ENCODE results near the gene TFIP11. TPM values are rescaled to one million over a fixed set of nuclear protein-coding genes. Genes with fewer than 3 reads are reported as not detected.

TFIP11 gene
- total and polyA plus RNA-seq, 2 donors (not counting 1 experiment from before 2014, with no cell fraction given) = 33.5 to 82.8 TPM

DNA sequence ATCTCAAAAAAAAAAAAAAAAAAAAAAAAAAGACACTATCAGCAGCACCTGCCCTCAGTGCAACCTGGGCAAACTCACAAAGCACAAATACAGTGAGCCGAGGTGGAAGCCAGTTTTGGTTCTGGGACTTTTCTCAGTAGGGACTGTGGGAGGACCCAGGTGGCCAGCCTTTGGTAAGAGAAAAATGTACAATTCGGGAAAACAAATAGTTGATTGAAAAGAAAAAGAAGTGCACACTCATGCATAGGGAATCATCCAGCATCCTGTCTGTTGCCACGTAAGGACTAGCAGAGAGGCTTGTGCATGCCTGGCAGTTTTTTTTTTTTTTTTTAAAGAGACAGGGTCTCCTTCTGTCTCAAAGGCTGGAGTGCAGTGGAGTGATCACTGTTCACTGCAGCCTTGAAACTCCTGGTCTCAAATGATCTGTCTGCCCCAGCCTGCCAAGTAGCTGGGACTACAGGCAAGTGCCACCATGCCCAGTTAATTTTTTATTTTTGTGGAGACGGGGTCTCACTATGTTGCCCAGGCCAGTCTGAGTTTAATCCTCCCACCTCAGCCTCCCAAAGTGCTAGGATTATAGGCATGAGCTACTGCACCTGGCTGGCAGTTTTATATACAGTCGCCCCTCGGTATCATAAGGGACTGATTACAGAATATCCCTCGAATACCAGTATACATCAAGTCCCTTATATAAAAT, 40.9 kb upstream of the TFIP11 start:
- intact Hi-C loops (cut with micrococcal nuclease) = no loop called here
- Histone ChIP-seq H3K9me3 (ENCODE audit: control extremely low read depth in 1 of 3, control insufficient read depth in 2 of 3, insufficient read depth in 1 of 3, low read length in 2 of 3) (no peaks in the 10 kb centered on the region), H3K36me3 (replicated peaks in 1 of 2; ENCODE audit: control extremely low read depth in 1 of 2, control insufficient read depth in 1 of 2, extremely low read depth in 1 of 2, insufficient read depth in 2 of 2, low read length in 1 of 2) (peaks cover 1 to 4% of the 10 kb centered on the region in 2 experiments), H3K79me2 (ENCODE audit: control insufficient read depth, insufficient read depth, low read length) (peaks cover 71% of the 10 kb centered on the region), H3K27me3 (replicated peaks in 1 of 4; ENCODE audit: control extremely low read depth in 1 of 4, control insufficient read depth in 3 of 4, insufficient read depth in 4 of 4, low read length in 3 of 4) (no peaks in the 10 kb centered on the region), H3K4me2 (replicated peaks; ENCODE audit: low read depth, low read length, poor library complexity, severe bottlenecking) (no peak overlapping the region), H2AFZ (ENCODE audit: insufficient read depth, low read depth, low read length, poor library complexity, severe bottlenecking) (no peak overlapping the region), H3K4me3 (ENCODE audit: control extremely low read depth in 1 of 5, extremely low read depth in 1 of 5, insufficient read depth in 1 of 5, low read depth in 2 of 5, low read length in 4 of 5) (no peak overlapping the region), H3K9ac (ENCODE audit: low read length) (no peak overlapping the region), H3K27ac (ENCODE audit: low read length in 2 of 2) (no peak overlapping the region), H4K20me1 (ENCODE audit: control insufficient read depth, insufficient read depth, low read length, poor library complexity, severe bottlenecking) (no peaks in the 10 kb centered on the region), H3K4me1 (ENCODE audit: control insufficient read depth in 2 of 2, insufficient read depth in 2 of 2, low read length in 2 of 2) (no peaks in the 10 kb centered on the region)
- 53% methylated on average over 3 of the region's 7 CpGs for WGBS (ENCODE audit: insufficient coverage)
- ATAC-seq (ENCODE audit: low read depth) (no peak), DNase-seq (no peak)
- H3K4me1 Mint-ChIP-seq = peaks cover 12% of the 10 kb centered on the region
- H3K9me3 Mint-ChIP-seq (ENCODE audit: insufficient read depth) = no peaks in the 10 kb centered on the region
- CTCF ChIA-PET = no interaction called here
- no peak for TF ChIP-seq EZH2 (IDR thresholded peaks at IDR 0.05; ENCODE audit: borderline replicate concordance, insufficient read depth, low read depth, low read length, poor library complexity, severe bottlenecking)
- TF ChIP-seq, protein P1, sequence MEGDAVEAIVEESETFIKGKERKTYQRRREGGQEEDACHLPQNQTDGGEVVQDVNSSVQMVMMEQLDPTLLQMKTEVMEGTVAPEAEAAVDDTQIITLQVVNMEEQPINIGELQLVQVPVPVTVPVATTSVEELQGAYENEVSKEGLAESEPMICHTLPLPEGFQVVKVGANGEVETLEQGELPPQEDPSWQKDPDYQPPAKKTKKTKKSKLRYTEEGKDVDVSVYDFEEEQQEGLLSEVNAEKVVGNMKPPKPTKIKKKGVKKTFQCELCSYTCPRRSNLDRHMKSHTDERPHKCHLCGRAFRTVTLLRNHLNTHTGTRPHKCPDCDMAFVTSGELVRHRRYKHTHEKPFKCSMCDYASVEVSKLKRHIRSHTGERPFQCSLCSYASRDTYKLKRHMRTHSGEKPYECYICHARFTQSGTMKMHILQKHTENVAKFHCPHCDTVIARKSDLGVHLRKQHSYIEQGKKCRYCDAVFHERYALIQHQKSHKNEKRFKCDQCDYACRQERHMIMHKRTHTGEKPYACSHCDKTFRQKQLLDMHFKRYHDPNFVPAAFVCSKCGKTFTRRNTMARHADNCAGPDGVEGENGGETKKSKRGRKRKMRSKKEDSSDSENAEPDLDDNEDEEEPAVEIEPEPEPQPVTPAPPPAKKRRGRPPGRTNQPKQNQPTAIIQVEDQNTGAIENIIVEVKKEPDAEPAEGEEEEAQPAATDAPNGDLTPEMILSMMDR (IDR thresholded peaks at IDR 0.05) = no peak
- H3K27me3 Mint-ChIP-seq = no peaks in the 10 kb centered on the region
- H3K4me3 Mint-ChIP-seq = no peak overlapping the region
- no peak overlapping the region for H3K27ac Mint-ChIP-seq
- POLR2A ChIA-PET = no interaction called here

- no peak for TF ChIP-seq EZH2 (IDR thresholded peaks at IDR 0.05; ENCODE audit: borderline replicate concordance, insufficient read depth, low read depth, low read length, poor library complexity, severe bottlenecking)
- TF ChIP-seq, protein P1 (IDR thresholded peaks at IDR 0.05) = no peak
- intact Hi-C loops (cut with micrococcal nuclease) = no loop called here
- no peaks in the 10 kb centered on the region for H3K27me3 Mint-ChIP-seq
- DNase-seq = no peak
- Histone ChIP-seq H3K36me3 (replicated peaks in 1 of 2; ENCODE audit: control extremely low read depth in 1 of 2, control insufficient read depth in 1 of 2, extremely low read depth in 1 of 2, insufficient read depth in 2 of 2, low read length in 1 of 2) (peaks cover 1 to 4% of the 10 kb centered on the region in 2 experiments), H3K4me1 (ENCODE audit: control insufficient read depth in 2 of 2, insufficient read depth in 2 of 2, low read length in 2 of 2) (no peaks in the 10 kb centered on the region), H4K20me1 (ENCODE audit: control insufficient read depth, insufficient read depth, low read length, poor library complexity, severe bottlenecking) (no peaks in the 10 kb centered on the region), H2AFZ (ENCODE audit: insufficient read depth, low read depth, low read length, poor library complexity, severe bottlenecking) (no peak overlapping the region), H3K27ac (ENCODE audit: low read length in 2 of 2) (no peak overlapping the region), H3K79me2 (ENCODE audit: control insufficient read depth, insufficient read depth, low read length) (peaks cover 72% of the 10 kb centered on the region), H3K9me3 (ENCODE audit: control extremely low read depth in 1 of 3, control insufficient read depth in 2 of 3, insufficient read depth in 1 of 3, low read length in 2 of 3) (no peaks in the 10 kb centered on the region), H3K9ac (ENCODE audit: low read length) (no peak overlapping the region), H3K4me2 (replicated peaks; ENCODE audit: low read depth, low read length, poor library complexity, severe bottlenecking) (no peak overlapping the region), H3K4me3 (ENCODE audit: control extremely low read depth in 1 of 5, extremely low read depth in 1 of 5, insufficient read depth in 1 of 5, low read depth in 2 of 5, low read length in 4 of 5) (no peak overlapping the region), H3K27me3 (replicated peaks in 1 of 4; ENCODE audit: control extremely low read depth in 1 of 4, control insufficient read depth in 3 of 4, insufficient read depth in 4 of 4, low read length in 3 of 4) (no peaks in the 10 kb centered on the region)
- WGBS (ENCODE audit: insufficient coverage) = 84% methylated on average over 9 of the region's 10 CpGs
- no peak overlapping the region for H3K4me3 Mint-ChIP-seq
- ATAC-seq (ENCODE audit: low read depth) = no peak
- POLR2A ChIA-PET = no interaction called here
- peaks cover 12% of the 10 kb centered on the region for H3K4me1 Mint-ChIP-seq
- no peak overlapping the region for H3K27ac Mint-ChIP-seq
- CTCF ChIA-PET = no interaction called here
- H3K9me3 Mint-ChIP-seq (ENCODE audit: insufficient read depth) = no peaks in the 10 kb centered on the region
Observed at GRCh38 chr22:26552466-26552865, 40.2 kb upstream of the TFIP11 start.

Measured in B cell (primary cell).